CD4-positive, alpha-beta memory T cell (primary cell): ENCODE data around the gene CLEC11A. TPM values are rescaled to one million over a fixed set of nuclear protein-coding genes. Genes with fewer than 3 reads are reported as not detected.

Experiments
- CTCF ChIA-PET: fragments of 350-600 bp; sonication (Branson Sonifier 250); formaldehyde crosslinking; loops from one replicate; lab custom pipeline; 2021; ENCODE audit warnings: inconsistent platforms; ENCODE audit not compliant: partially characterized antibody; lab: Charles Lee
- POLR2A ChIA-PET: fragments of 350-600 bp; sonication (Branson Sonifier 250); formaldehyde crosslinking; loops from one replicate; lab custom pipeline; 2021; ENCODE audit not compliant: partially characterized antibody; lab: Charles Lee
- DNase-seq, 5 donors: peaks; one replicate each; pipeline versions ENCODE4 v3.0.0 to v3.0.0-alpha.2; 2020 to 2022; ENCODE audit warnings: mixed read lengths in 1 of 5
- H3K27ac ChIP-seq: one replicate; pipeline ENCODE4 v1.7.0; 2013; ENCODE audit warnings: low read depth, low read length
- H3K27me3 ChIP-seq: 2 replicates; pipeline ENCODE4 v1.7.0; 2013; ENCODE audit warnings: mild to moderate bottlenecking, low read length, moderate library complexity; ENCODE audit not compliant: insufficient read depth
- H3K36me3 ChIP-seq: 2 replicates; pipeline ENCODE4 v1.7.0; 2013; ENCODE audit warnings: mild to moderate bottlenecking, low read length, moderate library complexity; ENCODE audit not compliant: insufficient read depth
- H3K4me1 ChIP-seq: 2 replicates; pipeline ENCODE4 v1.7.0; 2013; ENCODE audit warnings: mild to moderate bottlenecking, low read length, moderate library complexity; ENCODE audit not compliant: insufficient read depth
- H3K4me3 ChIP-seq, 2 donors: one replicate each; pipeline ENCODE4 v1.7.0; 2013; ENCODE audit warnings: low read length in 2 of 2, mild to moderate bottlenecking in 1 of 2
- H3K9me3 ChIP-seq, 2 donors: one replicate each; pipeline ENCODE4 v1.7.0; 2013; ENCODE audit warnings: low read length in 2 of 2, control low read depth in 1 of 2; ENCODE audit not compliant: control insufficient read depth in 1 of 2
- H3K27ac Mint-ChIP-seq, 7 donors: one replicate each; pipeline ENCODE4 v1.8.0; 2020 to 2021; ENCODE audit warnings: mixed read lengths in 7 of 7, mild to moderate bottlenecking in 6 of 7, inconsistent platforms in 3 of 7, moderate library complexity in 3 of 7
- H3K27me3 Mint-ChIP-seq, 2 donors: one replicate each; pipeline ENCODE4 v1.8.0; 2020 to 2021; ENCODE audit warnings: mixed read lengths in 2 of 2
- H3K36me3 Mint-ChIP-seq, 2 donors: one replicate each; pipeline ENCODE4 v1.8.0; 2020 to 2021; ENCODE audit warnings: mixed read lengths in 2 of 2, inconsistent platforms in 1 of 2, mild to moderate bottlenecking in 1 of 2
- H3K4me1 Mint-ChIP-seq, 4 donors: one replicate each; pipeline ENCODE4 v1.8.0; 2020 to 2021; ENCODE audit warnings: mixed read lengths in 4 of 4, mild to moderate bottlenecking in 1 of 4
- H3K4me3 Mint-ChIP-seq, 8 donors: one replicate each; pipeline ENCODE4 v1.8.0; 2020 to 2021; ENCODE audit warnings: mixed read lengths in 8 of 8, mild to moderate bottlenecking in 7 of 8, moderate library complexity in 6 of 8, inconsistent platforms in 3 of 8
- H3K9me3 Mint-ChIP-seq, 8 donors: one replicate each; pipeline ENCODE4 v1.8.0; 2020 to 2021; ENCODE audit warnings: mixed read lengths in 8 of 8, mild to moderate bottlenecking in 5 of 8, inconsistent platforms in 3 of 8, moderate library complexity in 1 of 8
- intact Hi-C: fragments of 100-400 bp; cut with micrococcal nuclease; formaldehyde crosslinking; loops from one replicate; pipeline ENCODE4 v1.15.1; 2023
- polyA plus RNA-seq, 2 donors: library from polyadenylated mRNA; unstranded; fragments of 300-500 nt; fragmentation: Illumina TruSeq; gene quantifications; one replicate each; pipeline ENCODE4 v1.2.3, GENCODE V29; 2021
- total RNA-seq, 2 experiments: library from RNA; stranded (reverse); gene quantifications; one replicate each; pipeline ENCODE4 v1.2.3, GENCODE V29; 2021

CLEC11A gene
- total and polyA plus RNA-seq, 4 experiments from 2014 or later, result 0.47 to 1.2 (median 0.67) TPM

DNA sequence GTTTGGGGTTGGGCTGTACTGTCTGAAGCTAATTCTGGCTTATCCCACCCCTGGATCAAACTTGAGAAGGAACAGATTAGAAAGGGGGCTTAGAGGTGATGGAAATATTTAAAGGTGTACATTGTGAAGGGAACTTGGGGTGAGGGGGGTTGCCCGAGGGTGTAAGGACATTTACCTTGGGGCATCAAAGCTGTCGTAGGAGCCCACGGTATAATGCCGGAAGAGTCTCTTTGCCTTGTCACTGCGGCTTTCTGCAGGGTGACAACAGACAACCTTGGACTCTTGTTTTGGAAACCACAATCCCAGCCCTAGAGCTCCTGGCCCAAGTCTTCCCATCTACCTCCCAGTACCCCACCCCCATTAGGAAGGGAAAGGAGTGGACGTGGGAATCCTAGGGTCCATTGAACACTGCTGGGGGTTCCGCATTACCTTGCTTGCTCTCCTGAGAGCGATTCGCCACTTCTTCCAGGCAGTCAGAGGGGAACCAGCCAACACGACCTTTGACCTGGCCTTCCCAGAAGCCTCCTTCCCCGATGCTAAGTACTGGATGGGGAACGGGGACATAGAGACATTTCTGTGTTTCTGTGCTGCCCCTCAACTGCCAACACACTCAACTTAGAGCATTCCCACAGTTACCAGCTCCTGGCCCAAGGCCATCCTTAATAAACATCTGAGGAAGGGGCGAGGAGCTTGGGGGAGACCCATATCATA, 25.6 kb upstream of the CLEC11A start:
- no peak overlapping the region for H3K4me3 ChIP-seq
- peaks cover 7% of the 10 kb centered on the region for H3K27me3 ChIP-seq
- no peak for DNase-seq
- no peaks in the 10 kb centered on the region for H3K9me3 ChIP-seq
- peak overlapping the region in 1 of 8 donors; percentile 6 for H3K4me3 Mint-ChIP-seq
- no peaks in the 10 kb centered on the region for H3K4me1 ChIP-seq
- no peaks in the 10 kb centered on the region for H3K36me3 ChIP-seq
- ChIA-PET CTCF (no interaction called here), POLR2A (interaction anchor here (1.0 kb wide), 1 partner anchor 143 kb away, joined by 3 read pairs; no protein-coding TSS in a partner anchor)
- intact Hi-C loops, result no loop called here
- peaks cover 0 to 9% (median 0%) of the 10 kb centered on the region in 8 donors for H3K9me3 Mint-ChIP-seq
- no peaks in the 10 kb centered on the region for H3K4me1 Mint-ChIP-seq
- peaks cover 35 to 56% of the 10 kb centered on the region in 2 donors for H3K27me3 Mint-ChIP-seq
- no peaks in the 10 kb centered on the region for H3K36me3 Mint-ChIP-seq
- no peak overlapping the region for H3K27ac Mint-ChIP-seq
- no peak overlapping the region for H3K27ac ChIP-seq

GRCh38 chr19:50701367-50701985, 21.7 kb upstream of the CLEC11A start:
- Mint-ChIP-seq H3K9me3 (peaks cover 0 to 6% (median 1%) of the 10 kb centered on the region in 8 donors), H3K4me1 (no peaks in the 10 kb centered on the region), H3K36me3 (no peaks in the 10 kb centered on the region), H3K27me3 (peaks cover 40 to 56% of the 10 kb centered on the region in 2 donors), H3K27ac (no peak overlapping the region), H3K4me3 (no peak overlapping the region)
- ChIA-PET CTCF (no interaction called here), POLR2A (no interaction called here)
- Histone ChIP-seq H3K36me3 (no peaks in the 10 kb centered on the region), H3K4me3 (no peak overlapping the region), H3K9me3 (no peaks in the 10 kb centered on the region), H3K4me1 (no peaks in the 10 kb centered on the region), H3K27ac (no peak overlapping the region), H3K27me3 (no peaks in the 10 kb centered on the region)
- intact Hi-C loops, result no loop called here
- DNase-seq, result no peak

DNA sequence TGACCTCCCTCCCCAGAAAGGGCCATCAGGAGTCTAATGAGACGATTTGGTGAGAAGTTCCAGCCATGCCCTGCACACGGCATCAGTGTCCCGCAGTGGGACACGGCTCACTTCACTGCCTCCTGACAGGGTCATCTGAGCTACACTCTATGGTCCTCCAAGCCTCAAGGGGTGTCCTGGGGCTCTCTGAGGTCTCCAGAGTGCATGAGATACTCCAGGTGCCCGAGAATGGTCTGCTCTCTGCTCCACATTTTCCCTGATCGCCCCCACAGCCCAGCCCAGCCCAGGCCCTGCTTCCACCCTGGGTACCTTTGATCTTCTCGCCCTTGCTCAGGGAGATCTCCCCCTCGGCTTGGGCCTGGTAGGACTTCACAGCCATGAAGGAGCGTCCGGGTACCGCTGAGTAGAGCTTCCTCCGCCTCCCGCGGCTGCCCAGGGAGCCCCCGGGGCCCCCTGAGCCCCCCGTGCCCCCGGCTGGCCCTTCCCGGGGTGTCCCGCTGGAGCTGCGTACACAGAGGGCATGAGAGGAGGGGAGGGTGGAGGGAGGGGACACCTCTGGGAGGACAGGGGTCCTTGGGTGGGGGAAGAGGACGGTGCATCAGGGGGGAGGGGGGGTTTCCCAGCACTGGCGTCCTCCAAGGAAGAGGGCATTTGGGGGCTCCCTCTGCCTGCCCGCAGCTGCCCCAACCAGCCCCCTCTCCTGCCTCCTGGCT, 20.9 kb upstream of the CLEC11A start:
- POLR2A ChIA-PET, result no interaction called here
- CTCF ChIA-PET, result no interaction called here

DNA sequence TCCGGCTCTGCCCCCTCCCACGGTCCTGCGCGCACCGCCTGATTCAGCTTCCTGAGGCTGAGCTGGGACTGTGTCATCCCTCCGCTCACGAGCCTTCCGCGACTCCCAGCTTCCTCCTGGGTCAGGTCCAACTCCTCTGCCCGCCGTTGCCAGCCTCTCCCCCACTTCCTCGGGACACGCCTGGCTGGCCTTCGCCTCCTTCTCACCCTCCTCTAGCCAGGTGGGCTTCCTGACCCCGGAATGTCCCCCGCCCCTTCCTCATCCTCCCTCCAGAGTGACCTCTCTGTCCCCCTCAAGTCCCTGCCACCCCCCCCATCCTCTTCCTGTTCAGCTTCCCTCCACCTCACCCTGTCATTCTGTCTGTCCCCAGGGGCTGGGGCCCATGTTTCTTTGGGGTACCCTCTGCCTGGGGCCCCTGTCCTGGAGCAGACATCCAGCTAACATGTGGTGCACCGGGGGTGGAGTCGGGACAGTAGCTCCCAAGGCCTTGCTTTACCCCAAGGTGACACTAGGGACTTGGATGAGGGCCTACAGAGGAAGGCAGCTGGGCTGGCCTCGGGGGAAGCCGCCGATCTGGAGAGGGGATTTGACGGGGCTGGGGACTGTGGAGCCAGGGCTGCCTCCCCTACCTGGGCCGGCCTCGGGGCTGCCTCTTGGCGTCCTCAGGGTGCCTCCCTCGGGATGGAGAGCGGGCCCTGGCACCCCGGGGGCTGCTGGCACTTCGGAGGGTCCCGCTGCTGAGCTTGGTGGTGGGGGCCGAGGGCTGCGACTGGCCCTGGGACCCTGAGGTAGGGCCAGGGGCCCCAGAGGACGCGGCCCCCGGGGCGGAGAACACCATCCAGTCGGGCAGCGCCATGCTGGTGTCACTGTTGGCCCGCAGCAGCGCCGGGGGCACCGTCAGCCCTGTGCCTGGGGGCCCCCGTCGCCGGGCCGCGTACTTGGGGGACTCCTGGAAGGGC, 20.0 kb upstream of the CLEC11A start:
- Histone ChIP-seq H3K27me3 (no peaks in the 10 kb centered on the region), H3K27ac (no peak overlapping the region), H3K9me3 (no peaks in the 10 kb centered on the region), H3K36me3 (no peaks in the 10 kb centered on the region), H3K4me3 (no peak overlapping the region), H3K4me1 (no peaks in the 10 kb centered on the region)
- peaks cover 33 to 48% of the 10 kb centered on the region in 2 donors for H3K27me3 Mint-ChIP-seq
- H3K36me3 Mint-ChIP-seq, result no peaks in the 10 kb centered on the region
- no peak overlapping the region for H3K27ac Mint-ChIP-seq
- peaks cover 0 to 3% (median 1%) of the 10 kb centered on the region in 8 donors for H3K9me3 Mint-ChIP-seq
- no peaks in the 10 kb centered on the region for H3K4me1 Mint-ChIP-seq
- no peak overlapping the region for H3K4me3 Mint-ChIP-seq
- no peak for DNase-seq
- ChIA-PET POLR2A (no interaction called here), CTCF (no interaction called here)
- intact Hi-C loops, result no loop called here

More for the DNA sequence above, 20.9 kb upstream of the CLEC11A start:
- no peaks in the 10 kb centered on the region for H3K4me1 ChIP-seq
- no peak overlapping the region for H3K27ac Mint-ChIP-seq
- H3K4me1 Mint-ChIP-seq, result no peaks in the 10 kb centered on the region
- intact Hi-C loops, result no loop called here
- no peaks in the 10 kb centered on the region for H3K36me3 Mint-ChIP-seq
- no peaks in the 10 kb centered on the region for H3K27me3 ChIP-seq
- H3K27me3 Mint-ChIP-seq, result peaks cover 37 to 52% of the 10 kb centered on the region in 2 donors
- peaks cover 0 to 8% (median 1%) of the 10 kb centered on the region in 8 donors for H3K9me3 Mint-ChIP-seq
- no peaks in the 10 kb centered on the region for H3K9me3 ChIP-seq
- H3K4me3 Mint-ChIP-seq, result no peak overlapping the region
- H3K27ac ChIP-seq, result no peak overlapping the region
- H3K4me3 ChIP-seq, result no peak overlapping the region
- no peaks in the 10 kb centered on the region for H3K36me3 ChIP-seq
- DNase-seq, result no peak

- intact Hi-C loops, result no loop called here
- ChIA-PET CTCF (no interaction called here), POLR2A (no interaction called here)
- Mint-ChIP-seq H3K27ac (no peak overlapping the region), H3K36me3 (no peaks in the 10 kb centered on the region), H3K4me1 (no peaks in the 10 kb centered on the region), H3K9me3 (peaks cover 0 to 5% (median 1%) of the 10 kb centered on the region in 8 donors), H3K27me3 (peaks cover 27 to 43% of the 10 kb centered on the region in 2 donors), H3K4me3 (no peak overlapping the region)
- no peak for DNase-seq
- H3K9me3 ChIP-seq, result no peaks in the 10 kb centered on the region
- no peaks in the 10 kb centered on the region for H3K4me1 ChIP-seq
- H3K36me3 ChIP-seq, result no peaks in the 10 kb centered on the region
- H3K27me3 ChIP-seq, result no peaks in the 10 kb centered on the region
- no peak overlapping the region for H3K4me3 ChIP-seq
- H3K27ac ChIP-seq, result no peak overlapping the region
Observed at GRCh38 chr19:50703915-50704796, 19.0 kb upstream of the CLEC11A start.

GRCh38 chr19:50705422-50706019, 17.6 kb upstream of the CLEC11A start:
- DNase-seq, result peak in 1 of 5 donors; percentile 17
- Mint-ChIP-seq H3K27ac (no peak overlapping the region), H3K36me3 (no peaks in the 10 kb centered on the region), H3K4me3 (no peak overlapping the region), H3K27me3 (peaks cover 21 to 37% of the 10 kb centered on the region in 2 donors), H3K4me1 (no peaks in the 10 kb centered on the region), H3K9me3 (peaks cover 0 to 5% (median 1%) of the 10 kb centered on the region in 8 donors)
- Histone ChIP-seq H3K4me3 (no peak overlapping the region), H3K36me3 (no peaks in the 10 kb centered on the region), H3K27ac (no peak overlapping the region), H3K9me3 (no peaks in the 10 kb centered on the region), H3K4me1 (no peaks in the 10 kb centered on the region), H3K27me3 (no peaks in the 10 kb centered on the region)
- ChIA-PET CTCF (no interaction called here), POLR2A (no interaction called here)
- intact Hi-C loops, result loop anchor here (1.0 to 5.0 kb wide), 2 partner anchors 78 to 217 kb away; no protein-coding TSS in a partner anchor
